Measurements from ENCODE around the gene TRIP13.
"Not testable (repeated sequence)": the region's sequence is repeated elsewhere in the genome, so short reads cannot be mapped to it uniquely, and the experiment has no call there.

TRIP13 gene

GRCh38 chr5:893137-893506 lies 438 bp downstream of the TRIP13 start:
- DNase-seq = no peak

DNA sequence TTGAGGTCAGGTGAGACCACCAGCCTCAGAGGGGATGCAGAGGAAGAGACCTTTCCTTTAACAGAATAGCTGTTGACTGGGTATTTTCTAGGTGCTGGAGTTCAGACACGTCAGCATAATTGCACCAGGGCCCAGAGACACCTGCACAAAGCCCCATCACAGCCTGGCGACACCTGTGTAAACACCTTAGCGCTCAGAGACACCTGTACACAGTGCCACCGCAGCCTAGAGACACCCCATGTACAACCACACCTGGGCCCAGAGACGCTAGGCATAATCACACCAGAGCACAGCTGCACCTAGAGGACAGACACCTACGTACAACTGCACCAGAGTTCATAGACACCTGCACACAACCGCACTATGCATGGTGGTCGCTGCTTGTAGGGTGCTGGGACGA lies 1.0 kb downstream of the TRIP13 start:
- peak; percentile 90 for DNase-seq

- DNase-seq = no peak
These were observed 8.1 kb downstream of the TRIP13 start for GRCh38 chr5:900781-901180.

DNA sequence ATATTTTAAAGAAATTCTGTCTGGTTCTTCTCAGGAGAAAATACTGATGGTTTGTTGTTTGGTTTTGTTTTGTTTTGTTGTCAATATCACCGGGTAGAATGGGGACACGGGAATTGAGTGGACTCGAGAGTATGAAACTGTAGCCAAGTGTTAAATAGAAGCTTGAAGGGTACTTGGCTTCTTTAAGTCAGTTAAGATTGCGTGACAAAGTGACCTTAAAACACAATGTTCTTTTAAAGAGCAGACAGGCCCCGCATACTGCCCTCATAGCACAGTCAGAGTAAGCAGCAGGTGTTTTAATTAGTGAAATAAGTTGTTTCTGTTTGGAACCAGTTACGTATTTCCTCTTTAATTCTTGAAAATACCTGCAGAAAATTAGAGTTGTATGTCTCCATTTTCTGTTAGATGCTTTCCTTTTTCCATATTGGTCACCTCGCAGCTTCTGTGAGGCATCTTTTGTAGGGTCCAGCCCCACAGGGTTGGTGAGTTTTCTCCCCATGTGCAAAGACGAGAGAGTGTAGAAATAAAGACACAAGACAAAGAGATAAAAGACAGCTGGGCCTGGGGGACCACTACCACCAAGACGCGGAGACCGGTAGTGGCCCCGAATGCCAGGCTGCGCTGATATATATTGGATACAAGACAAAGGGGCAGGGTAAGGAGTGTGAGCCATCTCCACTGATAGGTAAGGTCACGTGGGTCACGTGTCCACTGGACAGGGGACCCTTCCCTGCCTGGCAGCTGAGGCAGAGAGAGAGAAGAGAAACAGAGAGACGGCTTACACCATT lies 9.6 kb downstream of the TRIP13 start:
- DNase-seq = no peak

DNA sequence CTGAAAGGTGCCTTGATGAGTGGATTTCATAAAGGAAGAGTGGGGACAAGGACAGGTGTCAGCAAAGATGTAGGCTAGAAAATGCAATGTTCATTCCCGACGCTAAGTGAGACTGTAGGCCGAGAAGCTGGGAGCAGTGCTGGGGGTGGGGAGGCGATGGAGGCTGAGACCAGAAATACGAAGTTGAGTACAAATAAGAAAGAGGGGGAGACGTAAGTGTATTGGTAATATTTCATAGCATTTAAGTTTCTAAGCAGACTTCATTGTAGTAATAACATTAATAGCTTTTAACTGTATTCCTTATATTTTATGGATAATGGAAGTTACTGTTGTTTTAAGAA lies 11.0 kb downstream of the TRIP13 start:
- DNase-seq = no peak

GRCh38 chr5:905139-905642 lies 12.5 kb downstream of the TRIP13 start:
- no peak for DNase-seq

GRCh38 chr5:907366-907910 lies 14.8 kb downstream of the TRIP13 start:
- DNase-seq = no peak

GRCh38 chr5:908172-908571 lies 15.5 kb downstream of the TRIP13 start:
- no peak for DNase-seq

GRCh38 chr5:909086-909485 lies 16.4 kb downstream of the TRIP13 start:
- DNase-seq = no peak

GRCh38 chr5:909994-910768 lies 17.5 kb downstream of the TRIP13 start:
- DNase-seq = no peak

DNA sequence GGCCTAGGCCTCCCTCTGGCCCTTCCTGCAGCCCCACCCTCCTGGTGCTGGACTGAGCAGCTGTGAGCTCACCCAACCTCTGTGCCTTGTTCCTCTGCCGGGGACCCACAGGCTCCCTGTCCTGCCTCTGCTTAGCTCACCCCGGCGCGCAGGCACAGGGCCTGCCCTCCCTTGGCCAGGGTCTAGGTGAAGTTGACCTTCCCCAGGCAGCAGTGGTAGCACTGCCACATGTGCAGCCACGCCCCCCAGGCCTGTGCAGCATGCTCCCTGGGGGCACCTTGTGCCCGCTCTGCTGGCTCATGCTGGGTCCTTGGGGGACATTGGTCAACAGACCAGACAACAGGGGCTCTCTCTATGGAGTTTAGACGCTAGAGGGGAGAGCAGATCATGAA lies 18.1 kb downstream of the TRIP13 start:
- no peak for DNase-seq

DNA sequence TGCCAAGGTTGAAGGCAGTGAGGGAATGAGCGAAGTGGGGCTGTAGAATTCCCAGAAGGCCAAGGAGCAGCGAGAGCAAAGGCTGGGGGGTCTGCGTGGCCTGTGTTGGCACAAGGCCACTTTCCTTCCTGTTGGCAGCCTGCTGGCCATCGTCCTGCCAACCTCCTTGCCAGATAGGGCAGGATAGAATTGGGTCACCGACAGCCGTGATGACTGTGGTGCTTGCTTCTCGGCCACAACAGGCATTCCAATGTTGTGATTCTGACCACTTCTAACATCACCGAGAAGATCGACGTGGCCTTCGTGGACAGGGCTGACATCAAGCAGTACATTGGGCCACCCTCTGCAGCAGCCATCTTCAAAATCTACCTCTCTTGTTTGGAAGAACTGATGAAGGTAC lies 18.9 kb downstream of the TRIP13 start:
- DNase-seq = no peak

DNA sequence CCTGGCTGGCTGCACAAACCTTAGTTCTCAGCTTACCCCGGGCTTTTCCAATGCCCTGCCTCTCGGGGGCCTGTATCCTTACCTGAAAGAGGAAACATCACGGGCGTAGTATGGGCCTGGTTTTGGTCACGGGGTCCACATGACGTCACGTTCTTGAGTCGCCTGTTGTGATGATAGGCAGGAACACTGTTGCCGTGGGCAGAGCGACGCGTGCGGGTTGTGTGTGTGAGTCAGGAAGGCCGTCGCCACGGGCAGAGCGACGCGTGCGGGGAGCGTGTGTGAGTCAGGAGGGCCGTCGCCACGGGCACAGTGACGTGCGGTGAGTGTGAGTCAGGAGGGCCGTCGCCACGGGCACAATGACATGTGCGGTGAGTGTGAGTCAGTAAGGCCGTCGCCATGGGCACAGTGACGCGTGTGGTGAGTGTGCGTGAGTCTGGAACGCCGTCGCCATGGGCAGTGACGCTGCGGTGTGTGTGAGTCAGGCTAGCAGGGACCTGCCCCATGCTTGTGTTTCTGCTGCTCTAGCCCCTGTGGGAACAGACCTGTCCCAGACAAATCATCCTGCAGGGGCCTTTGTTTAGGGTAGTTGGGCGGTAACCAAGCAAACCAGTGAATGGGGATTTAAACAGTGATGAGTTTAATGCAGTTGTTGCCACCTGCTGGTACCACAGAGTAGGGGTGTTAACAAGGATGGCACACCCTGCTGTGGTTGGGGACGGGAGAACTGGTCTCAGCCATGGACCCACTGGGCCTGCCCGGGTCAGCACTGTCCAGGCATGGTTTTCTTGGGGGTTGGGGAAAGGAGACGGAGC lies 19.8 kb downstream of the TRIP13 start:
- no peak for DNase-seq

- DNase-seq = no peak
These were observed 21.5 kb downstream of the TRIP13 start for GRCh38 chr5:914174-914573.

GRCh38 chr5:914612-915011 lies 21.9 kb downstream of the TRIP13 start:
- no peak for DNase-seq

DNA sequence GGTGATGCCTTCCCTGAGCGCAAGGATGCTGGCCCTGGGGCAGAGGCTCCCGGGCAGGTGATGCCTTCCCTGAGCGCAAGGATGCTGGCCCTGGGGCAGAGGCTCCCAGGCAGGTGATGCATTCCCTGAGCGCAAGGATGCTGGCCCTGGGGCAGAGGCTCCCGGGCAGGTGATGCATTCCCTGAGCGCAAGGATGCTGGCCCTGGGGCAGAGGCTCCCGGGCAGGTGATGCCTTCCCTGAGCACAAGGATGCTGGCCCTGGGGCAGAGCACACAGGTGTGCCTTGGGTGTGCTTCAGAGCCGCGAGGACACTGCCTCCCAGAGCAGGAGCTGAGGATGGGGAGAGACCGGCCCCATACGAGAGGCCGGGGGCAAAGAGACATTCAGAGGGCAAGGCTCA lies 22.7 kb downstream of the TRIP13 start:
- not testable (repeated sequence) for DNase-seq

- no peak for DNase-seq
These were observed 23.3 kb downstream of the TRIP13 start for GRCh38 chr5:915946-916345.

- no peak for DNase-seq
These were observed 24.0 kb downstream of the TRIP13 start for GRCh38 chr5:916441-917293.

GRCh38 chr5:918717-919116 lies 26.0 kb downstream of the TRIP13 start:
- not testable (repeated sequence) for DNase-seq

- no peak for DNase-seq
These were observed 26.8 kb downstream of the TRIP13 start for GRCh38 chr5:919356-920000.

- no peak for DNase-seq
These were observed 27.6 kb downstream of the TRIP13 start for GRCh38 chr5:920321-920720.
